ENCODE results near the gene CELSR3. TPM values are rescaled to one million over a fixed set of nuclear protein-coding genes. Genes with fewer than 3 reads are reported as not detected.

Gene CELSR3
- total RNA-seq, 2 experiments from 2014 or later, result 4.9 to 5.1 TPM

DNA sequence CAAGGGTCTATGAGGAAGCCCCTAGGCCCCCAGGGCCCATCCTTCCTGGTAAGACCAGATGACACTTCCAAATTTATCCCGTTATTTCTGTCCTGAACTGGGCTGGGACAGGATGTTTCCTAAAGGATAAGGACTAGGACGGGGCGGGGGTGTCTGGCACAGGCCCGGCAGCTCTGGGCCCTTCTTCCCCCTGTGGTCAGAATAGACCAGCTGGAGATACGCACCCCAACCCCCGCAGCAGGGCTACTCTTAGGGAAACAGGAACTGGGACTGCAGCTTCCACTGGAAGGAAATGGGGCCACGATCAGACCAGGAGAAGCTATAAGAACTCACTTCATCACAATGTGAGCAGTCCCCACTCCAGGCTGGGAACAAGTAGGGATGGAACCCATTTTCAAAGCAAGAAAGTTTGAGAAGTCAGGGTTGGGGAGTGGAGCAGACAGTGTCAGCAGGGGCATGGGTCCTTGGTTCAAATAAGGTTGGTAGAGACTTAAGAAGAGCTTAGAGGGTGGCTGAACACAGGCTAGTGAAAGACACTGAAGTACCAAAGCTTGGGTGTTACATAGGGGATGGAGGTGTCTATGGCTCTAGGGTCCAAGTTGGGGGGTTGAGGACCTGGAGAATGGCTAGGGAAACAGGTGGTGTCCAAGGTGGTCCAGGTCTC is 21.9 kb upstream of the CELSR3 start:
- H3K36me3 Mint-ChIP-seq (ENCODE audit: low read depth), result peaks cover 17% of the 10 kb centered on the region

DNA sequence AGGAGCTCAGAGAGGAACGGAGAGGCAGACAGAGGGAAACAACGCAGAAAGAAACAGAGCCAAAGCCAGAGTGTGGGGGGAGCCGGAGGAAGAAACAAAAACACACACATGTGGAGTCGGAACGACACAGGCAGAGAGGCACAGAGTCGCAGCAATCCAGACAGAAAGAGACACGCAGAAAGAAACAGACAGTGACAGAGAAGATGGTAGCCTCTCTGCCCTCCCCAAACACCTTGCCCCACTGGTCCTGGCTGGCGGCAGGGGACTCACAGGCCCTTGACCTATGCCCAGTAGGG is 21.3 kb upstream of the CELSR3 start:
- CTCF ChIA-PET, result interaction anchor here (0.5 to 1.3 kb wide), 3 partner anchors 24 to 450 kb away, joined by 3 to 7 read pairs (median 3); partner anchors contain the start of gene PFKFB4
- peaks cover 18% of the 10 kb centered on the region for H3K36me3 Mint-ChIP-seq (ENCODE audit: low read depth)
- H3K27me3 Mint-ChIP-seq (ENCODE audit: low read depth), result no peaks in the 10 kb centered on the region
- intact Hi-C loops (cut with micrococcal nuclease), result loop anchor here (2.0 kb wide), 3 partner anchors 49 to 125 kb away; partner anchors contain the start of genes SLC26A6 and UQCRC1
- no peak overlapping the region for H3K27ac Mint-ChIP-seq
- DNase-seq, result no peak
- H3K9me3 Mint-ChIP-seq, result no peaks in the 10 kb centered on the region
- H3K4me1 Mint-ChIP-seq (ENCODE audit: low read depth), result peaks cover 31% of the 10 kb centered on the region
- peak overlapping the region; percentile 32 for H3K4me3 Mint-ChIP-seq

More for the DNA sequence above, 21.9 kb upstream of the CELSR3 start:
- CTCF ChIA-PET, result interaction anchor here (0.6 to 1.3 kb wide), 5 partner anchors 12 to 128 kb away, joined by 3 to 7 read pairs (median 3); partner anchors contain the start of gene PFKFB4
- Mint-ChIP-seq H3K9me3 (no peaks in the 10 kb centered on the region), H3K27ac (peak overlapping the region; percentile 72), H3K4me1 (ENCODE audit: low read depth) (peaks cover 31% of the 10 kb centered on the region), H3K27me3 (ENCODE audit: low read depth) (no peaks in the 10 kb centered on the region), H3K4me3 (peak overlapping the region; percentile 83)
- intact Hi-C loops (cut with micrococcal nuclease), result loop anchor here (1.0 to 2.0 kb wide), 6 partner anchors 23 to 126 kb away; partner anchors contain the start of genes IP6K2, SLC26A6 and UQCRC1
- no peak for DNase-seq

DNA sequence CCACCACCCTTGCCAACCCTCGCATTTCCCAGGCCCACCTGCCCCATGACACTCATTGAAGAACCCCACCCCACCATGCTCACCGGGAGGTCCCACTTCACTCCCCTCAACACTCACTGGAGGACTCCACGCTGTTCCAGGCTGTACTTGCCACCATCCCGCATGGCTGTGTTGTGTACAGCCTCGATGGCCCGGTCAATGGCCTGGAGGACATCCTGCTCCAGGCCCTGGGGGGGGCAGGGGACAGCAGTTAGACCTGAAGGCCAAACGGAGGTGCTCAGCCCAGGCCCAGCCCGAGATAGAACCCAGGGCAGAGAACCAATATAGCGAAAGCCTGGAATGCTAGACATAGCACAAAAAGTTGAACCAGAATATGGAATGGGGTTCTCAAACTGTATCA is 20.1 kb upstream of the CELSR3 start:
- Mint-ChIP-seq H3K4me1 (ENCODE audit: low read depth) (peaks cover 31% of the 10 kb centered on the region), H3K27ac (no peak overlapping the region), H3K4me3 (no peak overlapping the region), H3K9me3 (no peaks in the 10 kb centered on the region), H3K27me3 (ENCODE audit: low read depth) (no peaks in the 10 kb centered on the region), H3K36me3 (ENCODE audit: low read depth) (peaks cover 22% of the 10 kb centered on the region)
- DNase-seq, result no peak
- CTCF ChIA-PET, result no interaction called here
- intact Hi-C loops (cut with micrococcal nuclease), result no loop called here

DNA sequence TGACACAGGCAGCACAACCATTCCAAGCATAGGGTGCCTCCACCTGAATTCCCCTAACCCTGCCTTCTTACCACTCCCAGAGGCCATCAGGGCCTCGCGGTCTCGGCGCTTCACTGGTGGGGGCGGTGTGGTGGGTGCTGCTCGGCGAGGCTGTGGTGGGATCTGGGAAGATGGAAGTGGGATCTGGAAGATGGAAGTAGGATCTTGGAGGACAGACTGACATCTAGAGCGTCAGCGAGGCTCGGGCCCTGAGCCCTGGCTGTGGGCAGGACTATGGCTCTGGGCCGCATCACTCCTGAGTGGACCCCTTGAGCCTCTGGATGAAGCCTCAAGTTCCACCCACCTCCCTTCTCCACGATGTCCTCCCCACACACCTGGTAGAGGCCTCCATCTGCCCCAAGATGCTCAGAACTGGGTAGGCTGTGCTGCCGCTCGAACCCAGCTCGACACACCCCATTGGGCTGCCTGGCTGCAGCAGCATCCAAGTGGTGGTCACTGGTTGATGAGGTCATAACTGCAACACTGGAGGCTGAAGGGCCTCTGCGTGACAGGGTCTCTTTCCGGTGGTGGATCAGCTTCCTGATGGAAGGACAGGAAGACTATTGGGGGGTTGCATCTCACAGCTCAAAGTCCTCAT is 19.4 kb upstream of the CELSR3 start:
- Mint-ChIP-seq H3K4me3 (no peak overlapping the region), H3K27ac (no peak overlapping the region), H3K27me3 (ENCODE audit: low read depth) (no peaks in the 10 kb centered on the region), H3K9me3 (no peaks in the 10 kb centered on the region), H3K4me1 (ENCODE audit: low read depth) (peaks cover 31% of the 10 kb centered on the region), H3K36me3 (ENCODE audit: low read depth) (peaks cover 25% of the 10 kb centered on the region)
- DNase-seq, result no peak
- intact Hi-C loops (cut with micrococcal nuclease), result no loop called here
- CTCF ChIA-PET, result no interaction called here

DNA sequence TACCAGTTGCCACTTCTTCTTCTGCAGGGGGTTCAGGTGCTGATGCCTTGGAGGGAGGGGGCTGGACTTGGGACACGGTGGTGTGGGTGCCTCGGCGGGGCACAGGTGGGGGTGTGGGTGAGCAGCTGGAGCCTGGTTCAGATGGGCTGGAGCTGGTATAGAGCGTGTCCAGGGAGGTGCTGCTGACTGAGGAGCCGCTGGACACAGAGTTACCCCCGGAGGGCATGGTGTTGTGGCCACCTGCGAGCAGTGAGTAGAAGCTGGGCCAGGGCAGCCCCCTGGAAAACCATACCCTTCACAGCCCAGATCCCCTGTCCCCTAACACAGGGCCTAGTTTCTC is 18.8 kb upstream of the CELSR3 start:
- H3K4me3 Mint-ChIP-seq, result no peak overlapping the region
- DNase-seq, result no peak
- intact Hi-C loops (cut with micrococcal nuclease), result no loop called here
- no peaks in the 10 kb centered on the region for H3K9me3 Mint-ChIP-seq
- no peak overlapping the region for H3K27ac Mint-ChIP-seq
- CTCF ChIA-PET, result interaction anchor here (0.6 to 0.7 kb wide), 2 partner anchors 300 to 441 kb away, joined by 3 read pairs; no protein-coding TSS in a partner anchor
- H3K27me3 Mint-ChIP-seq (ENCODE audit: low read depth), result no peaks in the 10 kb centered on the region
- peaks cover 25% of the 10 kb centered on the region for H3K36me3 Mint-ChIP-seq (ENCODE audit: low read depth)
- peaks cover 29% of the 10 kb centered on the region for H3K4me1 Mint-ChIP-seq (ENCODE audit: low read depth)

DNA sequence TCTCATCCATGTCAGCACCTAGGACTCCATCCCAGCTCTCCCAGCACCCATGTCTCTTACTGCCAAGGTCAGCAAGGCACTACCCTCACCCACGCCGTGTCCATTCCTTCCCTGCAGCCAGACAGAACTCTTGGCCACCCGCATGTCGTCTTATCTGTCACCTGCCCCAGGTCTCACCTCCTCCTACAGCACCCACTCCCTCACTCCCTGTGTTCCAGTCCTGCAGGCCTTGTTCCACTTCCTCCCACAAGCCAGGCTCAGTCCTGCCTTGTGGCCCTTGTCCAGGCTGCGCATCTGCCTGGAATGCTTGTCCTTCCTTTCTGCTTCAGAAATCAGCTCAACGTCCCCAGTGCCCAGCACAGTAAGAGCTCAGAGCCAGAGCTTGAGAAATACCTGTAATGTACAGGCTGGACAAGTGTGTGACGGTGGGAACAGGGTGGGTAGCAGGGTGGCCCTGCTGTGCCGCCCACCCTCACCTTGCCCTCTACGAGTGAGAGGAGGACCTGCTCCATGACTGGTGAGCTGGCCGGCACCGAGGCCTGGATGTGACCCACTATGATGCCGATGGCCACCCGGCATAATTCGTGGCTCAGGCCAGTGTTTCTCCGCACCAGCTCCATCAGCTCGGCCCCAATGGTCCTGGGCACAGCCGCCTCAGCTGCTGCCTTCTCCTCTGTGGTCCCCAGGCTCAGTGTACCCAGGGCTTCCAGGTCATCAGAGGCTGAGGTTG is 18.3 kb upstream of the CELSR3 start:
- Mint-ChIP-seq H3K4me3 (no peak overlapping the region), H3K27me3 (ENCODE audit: low read depth) (no peaks in the 10 kb centered on the region), H3K27ac (peak overlapping the region; percentile 26), H3K4me1 (ENCODE audit: low read depth) (peaks cover 26% of the 10 kb centered on the region), H3K36me3 (ENCODE audit: low read depth) (peaks cover 25% of the 10 kb centered on the region), H3K9me3 (no peaks in the 10 kb centered on the region)
- intact Hi-C loops (cut with micrococcal nuclease), result no loop called here
- CTCF ChIA-PET, result interaction anchor here (0.6 to 1.1 kb wide), 3 partner anchors 17 to 441 kb away, joined by 3 read pairs; no protein-coding TSS in a partner anchor
- no peak for DNase-seq

DNA sequence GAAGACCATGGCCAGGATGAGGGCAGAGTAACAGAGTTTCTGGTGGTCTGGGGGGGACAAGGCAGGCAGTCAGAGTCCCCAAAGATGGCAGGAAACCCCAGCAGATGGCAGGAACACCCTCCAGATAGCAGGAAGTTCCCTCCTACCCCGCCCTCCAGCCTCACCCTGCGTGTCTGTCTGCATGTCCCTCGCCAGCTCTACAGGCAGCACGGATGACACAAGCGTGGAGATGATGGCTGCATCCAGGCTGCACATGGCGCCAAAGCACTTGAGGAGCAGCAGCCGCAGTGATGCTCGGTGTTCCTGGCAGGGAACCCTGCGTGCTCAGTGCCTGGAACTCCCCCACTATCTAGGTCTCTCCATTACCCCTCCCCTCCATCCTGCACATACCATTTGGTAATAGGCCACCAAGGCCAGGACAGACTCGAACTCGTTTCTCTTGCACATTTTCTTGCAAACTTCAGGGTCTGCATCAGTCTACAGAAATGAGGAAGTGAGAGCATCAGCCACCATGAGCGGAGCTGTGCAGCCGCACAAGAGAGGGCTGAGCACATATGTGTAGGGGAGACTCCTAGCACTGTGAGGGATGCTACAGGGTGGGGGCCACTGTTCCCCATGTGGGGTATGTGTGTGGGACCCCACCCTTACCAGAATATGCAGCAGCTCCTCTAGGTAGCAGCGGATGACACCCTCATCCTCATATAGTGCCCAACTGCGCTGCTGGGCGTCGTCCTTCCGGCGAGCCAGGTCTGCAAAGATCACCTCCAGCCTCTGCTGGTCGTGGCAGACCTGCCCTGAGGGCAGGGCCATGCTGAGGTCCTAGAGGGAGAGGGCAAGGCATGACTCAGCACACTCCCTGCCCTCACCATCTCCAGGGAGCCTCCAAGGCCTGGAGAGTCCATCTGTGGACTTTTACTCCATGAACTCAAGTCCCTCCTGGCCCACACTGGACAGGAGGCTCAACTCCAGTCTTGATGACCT is 17.0 kb upstream of the CELSR3 start:
- Mint-ChIP-seq H3K9me3 (no peaks in the 10 kb centered on the region), H3K27me3 (ENCODE audit: low read depth) (no peaks in the 10 kb centered on the region), H3K36me3 (ENCODE audit: low read depth) (peaks cover 25% of the 10 kb centered on the region), H3K4me3 (no peak overlapping the region), H3K4me1 (ENCODE audit: low read depth) (peaks cover 20% of the 10 kb centered on the region), H3K27ac (no peak overlapping the region)
- CTCF ChIA-PET, result interaction anchor here (1.1 kb wide), 1 partner anchor 16 kb away, joined by 3 read pairs; no protein-coding TSS in a partner anchor
- intact Hi-C loops (cut with micrococcal nuclease), result no loop called here
- DNase-seq, result no peak

DNA sequence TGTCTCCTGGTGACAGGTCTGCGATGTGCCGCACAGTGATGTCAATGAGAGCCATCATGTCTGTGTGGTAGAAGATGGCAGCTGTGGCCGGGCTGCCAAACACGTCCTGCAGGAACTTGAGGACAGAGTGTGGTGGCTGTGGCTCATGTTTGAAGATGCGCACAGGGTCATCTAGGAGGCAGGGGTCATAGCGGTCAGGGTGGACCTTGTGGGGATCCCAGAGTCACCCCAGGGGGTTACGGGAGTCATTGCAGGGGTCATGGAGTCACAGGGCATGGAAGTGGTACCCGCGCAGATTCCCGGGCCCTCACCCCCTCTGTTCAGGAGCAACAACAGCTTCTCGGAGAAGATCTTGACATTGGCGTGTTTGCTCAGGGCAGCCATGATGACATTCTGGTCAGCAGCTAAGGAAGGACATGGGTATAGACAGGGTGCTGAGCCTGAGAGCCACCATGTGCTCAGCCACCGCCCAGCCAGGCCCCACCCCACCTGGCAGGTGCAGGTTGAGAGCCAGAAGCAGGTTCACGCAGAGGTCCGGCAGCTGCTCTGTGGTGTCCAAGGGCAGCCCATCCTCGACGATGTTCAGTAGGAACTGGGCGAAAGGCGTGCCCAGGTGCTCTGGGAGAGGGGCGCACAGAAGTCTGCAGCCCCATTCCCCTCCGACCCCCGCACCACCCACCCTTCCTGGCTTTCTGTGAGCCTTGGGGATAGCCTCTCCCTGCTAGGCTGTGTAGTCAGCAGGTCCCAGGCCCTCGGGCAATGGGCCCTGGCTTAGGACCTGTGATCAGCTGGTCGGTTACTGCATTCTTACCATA is 16.1 kb upstream of the CELSR3 start:
- Mint-ChIP-seq H3K27me3 (ENCODE audit: low read depth) (no peaks in the 10 kb centered on the region), H3K4me1 (ENCODE audit: low read depth) (peaks cover 13% of the 10 kb centered on the region), H3K4me3 (no peak overlapping the region), H3K27ac (no peak overlapping the region), H3K36me3 (ENCODE audit: low read depth) (peaks cover 25% of the 10 kb centered on the region), H3K9me3 (no peaks in the 10 kb centered on the region)
- no peak for DNase-seq
- CTCF ChIA-PET, result interaction anchor here (0.5 kb wide), 1 partner anchor 10 kb away, joined by 5 read pairs; no protein-coding TSS in a partner anchor
- intact Hi-C loops (cut with micrococcal nuclease), result no loop called here

DNA sequence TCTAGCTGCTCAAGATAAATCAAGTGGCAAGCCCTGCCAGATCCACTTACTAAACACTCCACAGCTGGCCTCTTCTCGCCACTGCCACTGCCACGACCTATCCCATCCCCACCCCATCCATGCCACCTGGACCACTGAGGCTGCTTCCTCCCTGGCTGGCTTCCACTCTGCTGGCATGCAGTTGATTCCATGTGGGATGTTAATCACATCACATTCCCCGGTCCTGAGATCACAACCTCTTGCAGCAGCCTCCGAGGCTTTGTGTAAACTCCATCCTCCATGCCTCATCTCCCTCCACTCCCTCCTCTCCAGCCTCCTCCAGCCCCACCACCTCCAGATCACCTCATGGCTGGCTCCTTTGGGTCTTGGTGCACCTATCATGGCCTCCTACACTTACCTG is 15.4 kb upstream of the CELSR3 start:
- H3K27ac Mint-ChIP-seq, result no peak overlapping the region
- peaks cover 6% of the 10 kb centered on the region for H3K4me1 Mint-ChIP-seq (ENCODE audit: low read depth)
- intact Hi-C loops (cut with micrococcal nuclease), result no loop called here
- CTCF ChIA-PET, result no interaction called here
- no peak overlapping the region for H3K4me3 Mint-ChIP-seq
- DNase-seq, result no peak
- peaks cover 25% of the 10 kb centered on the region for H3K36me3 Mint-ChIP-seq (ENCODE audit: low read depth)
- no peaks in the 10 kb centered on the region for H3K9me3 Mint-ChIP-seq
- H3K27me3 Mint-ChIP-seq (ENCODE audit: low read depth), result no peaks in the 10 kb centered on the region

DNA sequence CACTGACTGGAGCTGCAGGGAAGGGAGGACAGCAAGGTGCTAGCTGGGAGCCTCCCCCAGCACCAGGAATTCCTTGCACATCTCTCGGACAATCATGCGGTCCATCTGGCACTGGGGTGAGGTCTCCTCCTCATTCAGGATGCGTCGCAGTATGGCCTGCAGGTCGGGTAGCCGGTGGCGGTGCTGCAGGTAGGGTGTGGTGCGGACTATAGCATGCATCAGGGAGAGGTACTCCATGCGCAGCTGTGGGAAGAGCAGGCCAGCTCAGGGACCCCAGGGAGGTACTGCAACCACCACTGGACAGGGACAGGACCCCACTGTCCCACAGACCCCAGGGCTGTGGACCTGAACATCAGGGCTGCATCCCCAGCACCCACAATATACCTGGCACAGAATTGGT is 11.8 kb upstream of the CELSR3 start:
- Mint-ChIP-seq H3K4me1 (ENCODE audit: low read depth) (no peaks in the 10 kb centered on the region), H3K36me3 (ENCODE audit: low read depth) (peaks cover 20% of the 10 kb centered on the region)
- CTCF ChIA-PET, result interaction anchor here (1.3 to 1.4 kb wide), 2 partner anchors 10 to 239 kb away, joined by 4 to 6 read pairs; no protein-coding TSS in a partner anchor

DNA sequence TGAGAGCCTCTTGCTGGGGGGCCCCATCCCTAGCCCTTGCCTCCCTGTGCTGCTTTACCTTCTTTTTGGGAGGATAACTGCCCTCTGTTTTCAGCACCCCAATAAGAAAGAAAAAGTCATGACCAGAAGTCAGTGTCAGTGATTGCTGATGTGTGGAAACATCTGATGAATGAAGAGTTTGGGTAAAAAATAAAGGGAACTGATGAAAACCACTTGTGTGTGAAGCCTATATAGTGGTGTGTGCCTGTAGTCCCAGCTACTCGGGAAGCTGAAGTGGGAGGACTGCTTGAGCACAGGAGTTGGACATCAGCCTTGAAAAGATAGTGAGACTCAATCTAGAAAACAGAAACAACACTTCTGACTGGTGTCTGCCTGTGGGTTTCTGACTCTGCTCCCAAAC is 9.8 kb upstream of the CELSR3 start:
- CTCF ChIA-PET, result interaction anchor here (0.6 to 1.1 kb wide), 2 partner anchors 16 to 60 kb away, joined by 3 read pairs; no protein-coding TSS in a partner anchor
- H3K27ac Mint-ChIP-seq, result no peak overlapping the region
- no peaks in the 10 kb centered on the region for H3K9me3 Mint-ChIP-seq
- no peak overlapping the region for H3K4me3 Mint-ChIP-seq
- H3K36me3 Mint-ChIP-seq (ENCODE audit: low read depth), result peaks cover 12% of the 10 kb centered on the region
- intact Hi-C loops (cut with micrococcal nuclease), result no loop called here
- no peaks in the 10 kb centered on the region for H3K4me1 Mint-ChIP-seq (ENCODE audit: low read depth)
- no peaks in the 10 kb centered on the region for H3K27me3 Mint-ChIP-seq (ENCODE audit: low read depth)
- no peak for DNase-seq

More for the DNA sequence above, 11.8 kb upstream of the CELSR3 start:
- Mint-ChIP-seq H3K9me3 (no peaks in the 10 kb centered on the region), H3K4me3 (no peak overlapping the region), H3K27ac (no peak overlapping the region), H3K27me3 (ENCODE audit: low read depth) (no peaks in the 10 kb centered on the region)
- intact Hi-C loops (cut with micrococcal nuclease), result no loop called here
- no peak for DNase-seq

Measured in activated naive CD4-positive, alpha-beta T cell treated with anti-CD3 and anti-CD28 coated beads for 36 hours (primary cell).